IPS DF 4.7 (cell line): ENCODE data around the gene NDUFAB1.
"Not testable (repeated sequence)": the region's sequence is repeated elsewhere in the genome, so short reads cannot be mapped to it uniquely, and the experiment has no call there.

ENCODE experiments used
- DNase-seq: peaks from one replicate; pipeline ENCODE4 v3.0.0-alpha.2; 2013; ENCODE audit warnings: low spot score; ENCODE audit errors: extremely low read depth

Gene NDUFAB1

DNA sequence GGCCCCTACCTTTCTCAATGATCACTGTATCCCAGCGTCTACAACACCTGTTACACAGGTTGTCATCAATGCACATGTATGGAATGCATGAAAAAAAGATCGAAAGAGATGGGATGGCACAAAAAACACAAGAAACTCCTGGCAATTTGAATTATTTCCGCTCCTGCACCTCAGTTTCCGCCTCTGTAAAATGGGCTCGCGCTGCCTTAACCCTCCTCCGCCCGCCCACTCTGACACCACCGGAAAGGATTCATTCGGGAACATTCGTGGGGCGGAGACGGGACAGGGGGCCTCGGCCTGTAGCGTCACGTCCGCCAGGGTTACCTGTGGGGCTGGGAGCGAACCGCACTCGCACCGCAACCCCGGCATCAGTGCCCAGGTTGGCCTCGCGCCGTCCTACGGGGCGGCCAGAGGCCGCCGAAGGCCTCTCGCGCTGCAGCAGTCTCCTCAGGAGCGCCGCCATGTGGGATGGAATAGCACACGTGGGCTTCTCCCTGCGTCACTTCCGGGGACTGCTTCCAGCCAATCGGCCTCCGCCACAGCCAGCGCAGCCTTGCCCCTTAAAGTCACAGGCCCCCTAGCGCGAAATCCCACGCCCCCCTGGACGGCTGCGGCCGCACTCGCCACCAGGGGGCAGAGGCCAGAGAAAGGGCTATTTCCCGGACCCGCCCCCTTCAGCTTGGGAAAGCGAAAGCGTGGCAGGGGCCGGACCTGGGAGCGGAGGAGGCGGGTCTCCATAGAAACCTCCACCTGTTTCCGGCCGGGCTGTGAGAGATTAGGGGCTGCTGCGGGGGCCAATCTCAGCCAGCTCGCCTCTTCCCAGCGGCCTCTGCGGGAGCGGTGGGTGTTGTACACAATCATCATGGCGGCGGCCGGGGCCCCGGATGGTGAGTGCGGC lies 39.0 kb downstream of the NDUFAB1 start, which contains the start of the genes EARS2 and UBFD1:
Gene EARS2, minus strand, starts transcription at position 470 of the 898 bp plus-strand sequence. Its CDS starts 7 bp downstream, at position 463.
Gene UBFD1, plus strand, starts transcription at position 847 of the 898 bp plus-strand sequence. Its CDS starts 16 bp downstream, at position 863.
- DNase-seq, result peak; percentile 84

DNA sequence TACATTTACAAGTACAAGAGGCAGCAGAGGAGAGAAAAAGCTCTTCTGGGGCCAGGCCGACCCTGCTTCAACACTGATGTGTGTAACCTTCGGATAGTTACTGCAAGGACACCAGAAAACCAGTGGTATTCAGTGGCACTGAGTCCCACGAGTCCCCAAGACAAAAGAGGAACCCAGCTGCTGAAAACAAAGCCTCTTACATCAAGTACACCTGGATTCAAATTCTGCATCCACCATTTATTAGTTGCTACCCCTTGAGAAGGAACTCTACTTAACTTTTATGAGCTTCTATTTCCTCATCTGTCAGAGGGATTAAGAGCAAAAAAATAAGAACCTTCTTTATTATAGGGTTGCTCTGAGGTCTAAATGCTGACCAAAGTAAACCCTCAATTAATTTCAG lies 41.6 kb downstream of the NDUFAB1 start:
- DNase-seq, result no peak

- no peak for DNase-seq
These were observed 44.0 kb downstream of the NDUFAB1 start for GRCh38 chr16:23552161-23552560.

DNA sequence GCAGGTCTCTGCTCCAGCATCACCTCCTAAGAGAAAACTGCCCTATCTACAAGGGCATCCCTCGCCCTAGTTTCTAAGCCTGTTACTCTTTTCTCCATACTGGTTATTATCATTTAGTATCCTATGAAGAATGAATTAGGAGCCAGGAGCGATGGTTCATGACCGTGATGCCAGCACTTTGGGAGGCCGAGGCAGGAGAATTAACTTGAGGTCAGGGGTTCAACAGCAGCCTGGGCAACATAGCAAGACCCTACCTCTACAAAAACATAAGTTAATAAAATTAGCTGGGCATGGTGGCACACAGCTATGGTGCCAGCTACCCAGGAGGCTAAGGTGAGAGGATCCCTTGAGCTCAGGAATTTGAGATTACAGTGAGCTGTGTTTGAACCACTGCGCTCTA lies 46.2 kb downstream of the NDUFAB1 start:
- no peak for DNase-seq

- no peak for DNase-seq
These were observed 51.7 kb downstream of the NDUFAB1 start for GRCh38 chr16:23544436-23544835.

GRCh38 chr16:23540817-23541178 lies 55.3 kb downstream of the NDUFAB1 start:
- not testable (repeated sequence) for DNase-seq

GRCh38 chr16:23539984-23540816 lies 55.9 kb downstream of the NDUFAB1 start:
- no peak for DNase-seq

- no peak for DNase-seq
These were observed 57.2 kb downstream of the NDUFAB1 start for GRCh38 chr16:23538919-23539278.

- no peak for DNase-seq
These were observed 58.7 kb downstream of the NDUFAB1 start for GRCh38 chr16:23537390-23537789.

DNA sequence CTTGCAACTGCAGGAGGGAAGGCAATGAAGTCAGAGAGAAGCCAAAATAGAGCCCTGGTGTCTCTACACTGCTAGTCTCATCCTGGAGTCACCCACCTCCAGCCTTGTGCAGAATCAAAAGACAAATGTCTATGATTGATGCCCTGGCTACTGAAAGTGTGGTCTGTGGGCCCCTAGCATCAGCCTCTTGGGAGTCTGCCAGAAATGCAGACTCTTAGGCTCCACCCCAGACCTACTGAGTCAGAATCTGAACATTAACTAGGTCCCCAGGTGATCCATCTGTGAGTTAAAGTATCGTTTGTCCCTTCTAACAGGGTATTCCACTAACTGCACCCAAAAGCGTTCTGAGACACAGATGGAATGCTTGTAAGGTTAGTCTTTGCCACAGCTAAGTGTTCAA lies 60.2 kb downstream of the NDUFAB1 start:
- DNase-seq, result no peak

DNA sequence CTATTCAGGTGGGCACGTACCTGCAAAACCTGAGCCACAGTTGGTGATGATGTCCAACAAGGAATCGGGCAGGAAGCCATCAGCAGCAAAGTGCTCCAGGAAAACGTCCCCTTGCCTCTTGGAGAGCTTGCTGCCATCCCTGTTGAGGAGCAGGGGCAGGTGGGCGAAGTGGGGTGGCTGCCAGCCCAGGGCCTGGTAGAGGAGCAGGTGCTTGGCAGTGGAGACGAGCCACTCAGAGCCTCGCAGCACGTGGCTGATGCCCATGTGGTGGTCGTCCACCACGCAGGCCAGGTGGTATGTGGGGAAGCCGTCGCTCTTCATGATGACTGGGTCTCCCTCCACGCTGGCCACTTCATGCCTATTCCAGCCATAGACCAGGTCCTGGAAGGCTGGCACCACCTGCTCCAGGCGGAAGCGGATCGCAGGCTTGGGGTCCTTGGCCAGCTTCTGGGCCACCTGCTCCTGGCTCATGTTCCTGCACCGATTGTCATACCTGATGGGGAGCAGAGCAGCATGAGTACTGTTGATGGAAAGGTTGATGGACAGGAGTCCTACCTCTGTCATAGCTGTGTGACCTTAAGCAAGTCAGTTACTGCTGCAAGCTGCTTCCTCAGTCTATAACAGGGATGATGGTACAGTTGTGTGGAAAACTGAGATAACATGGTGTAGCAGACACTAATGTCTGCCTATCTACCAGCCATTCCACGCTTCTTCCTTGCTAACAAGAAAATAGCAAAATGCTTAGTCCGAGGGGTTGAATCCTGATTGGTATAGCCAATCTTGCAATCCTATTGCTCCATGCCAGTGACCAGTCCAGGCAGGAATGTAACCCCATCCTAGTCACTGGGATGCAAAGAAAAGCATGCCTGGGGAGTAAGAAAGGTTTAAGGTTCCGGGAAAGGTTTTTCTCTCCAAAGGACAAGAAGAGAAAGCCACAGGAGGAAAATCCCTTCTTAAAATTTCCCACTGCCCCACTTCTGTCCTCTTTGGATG lies 61.0 kb downstream of the NDUFAB1 start:
- no peak for DNase-seq

DNA sequence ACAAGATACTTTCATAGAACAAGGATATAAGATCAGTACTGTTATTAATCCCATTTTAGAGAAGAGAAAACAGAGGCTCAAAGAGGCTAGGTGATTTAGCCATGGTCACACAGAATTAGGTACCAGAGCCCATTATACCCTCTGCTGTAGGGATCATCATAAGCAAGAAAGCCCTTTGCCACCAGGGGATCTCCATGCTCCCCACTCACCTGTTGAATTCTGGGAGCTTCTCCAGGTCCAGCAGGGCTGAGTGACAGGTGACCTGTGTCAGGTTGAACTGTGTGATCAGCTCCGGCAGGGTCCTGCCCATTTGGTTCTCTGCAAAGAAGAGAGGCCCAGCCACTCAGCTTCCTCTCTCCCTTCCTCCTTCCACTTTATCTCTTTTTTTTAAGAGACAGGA lies 63.7 kb downstream of the NDUFAB1 start:
- no peak for DNase-seq
